ENCODE results near the gene DDX60. TPM values are rescaled to one million over a fixed set of nuclear protein-coding genes. Genes with fewer than 3 reads are reported as not detected.

DDX60 gene
- total RNA-seq, 2 experiments from 2014 or later, result not detected

GRCh38 chr4:168325591-168325990 is 7.0 kb upstream of the DDX60 start:
- DNase-seq (ENCODE audit: low spot score), result no peak
- H4K20me1 ChIP-seq (ENCODE audit: insufficient read depth, low read length), result no peaks in the 10 kb centered on the region
- no peak for TF ChIP-seq EZH2phosphoT487 (IDR thresholded peaks at IDR 0.05; ENCODE audit: borderline replicate concordance, low read depth, low read length)
- TF ChIP-seq CTCF (conservative IDR thresholded peaks at IDR 0.05; ENCODE audit: low read length), result no peak
- H3K4me3 ChIP-seq (ENCODE audit: low read depth, low read length, poor library complexity, severe bottlenecking), result no peak overlapping the region
- intact Hi-C loops (cut with micrococcal nuclease; ENCODE audit: unreplicated experiment), result no loop called here
- H3K9me3 ChIP-seq (ENCODE audit: low read length), result no peaks in the 10 kb centered on the region
- H3K79me2 ChIP-seq (ENCODE audit: insufficient read depth, low read depth, low read length), result no peaks in the 10 kb centered on the region
- H3K27ac ChIP-seq (ENCODE audit: low read depth, low read length, poor library complexity, severe bottlenecking), result no peak overlapping the region
- H2AFZ ChIP-seq (ENCODE audit: low read length), result no peak overlapping the region
- no peaks in the 10 kb centered on the region for H3K36me3 ChIP-seq (ENCODE audit: insufficient read depth, low read length)
- POLR2A ChIA-PET, result no interaction called here
- H3K4me2 ChIP-seq (ENCODE audit: low read length), result no peak overlapping the region
- CTCF ChIA-PET (ENCODE audit: unreplicated experiment), result no interaction called here
- no peaks in the 10 kb centered on the region for H3K4me1 ChIP-seq (ENCODE audit: insufficient read depth, low read length, poor library complexity, severe bottlenecking)
- BruUV-seq (replicated peaks), result no TSS peak
- H3K9me2 ChIP-seq (ENCODE audit: insufficient read depth, low read length), result no peaks in the 10 kb centered on the region

- POLR2A ChIA-PET, result no interaction called here
- H3K4me3 ChIP-seq (ENCODE audit: low read depth, low read length, poor library complexity, severe bottlenecking), result no peak overlapping the region
These were observed 2.5 kb upstream of the DDX60 start for GRCh38 chr4:168321006-168321405.

More at GRCh38 chr4:168321006-168321405, 2.5 kb upstream of the DDX60 start:
- peaks cover 6% of the 10 kb centered on the region for H3K4me1 ChIP-seq (ENCODE audit: insufficient read depth, low read length, poor library complexity, severe bottlenecking)
- no peaks in the 10 kb centered on the region for H3K79me2 ChIP-seq (ENCODE audit: insufficient read depth, low read depth, low read length)
- H3K27ac ChIP-seq (ENCODE audit: low read depth, low read length, poor library complexity, severe bottlenecking), result no peak overlapping the region
- CTCF ChIA-PET (ENCODE audit: unreplicated experiment), result no interaction called here
- no peak overlapping the region for H2AFZ ChIP-seq (ENCODE audit: low read length)
- DNase-seq (ENCODE audit: low spot score), result no peak
- no peak overlapping the region for H3K4me2 ChIP-seq (ENCODE audit: low read length)
- no peaks in the 10 kb centered on the region for H3K9me2 ChIP-seq (ENCODE audit: insufficient read depth, low read length)
- TF ChIP-seq EZH2phosphoT487 (IDR thresholded peaks at IDR 0.05; ENCODE audit: borderline replicate concordance, low read depth, low read length) (no peak), CTCF (conservative IDR thresholded peaks at IDR 0.05; ENCODE audit: low read length) (no peak)
- intact Hi-C loops (cut with micrococcal nuclease; ENCODE audit: unreplicated experiment), result no loop called here
- no TSS peak for BruUV-seq (replicated peaks)
- H3K36me3 ChIP-seq (ENCODE audit: insufficient read depth, low read length), result no peaks in the 10 kb centered on the region
- H3K9me3 ChIP-seq (ENCODE audit: low read length), result no peaks in the 10 kb centered on the region
- no peaks in the 10 kb centered on the region for H4K20me1 ChIP-seq (ENCODE audit: insufficient read depth, low read length)
